GM18868 (cell line): Measurements from ENCODE around the gene FGF16.
"Not testable (repeated sequence)": the region's sequence is repeated elsewhere in the genome, so short reads cannot be mapped to it uniquely, and the experiment has no call there.

Source experiments
- ATAC-seq: cut with Tn5 transposase; IDR thresholded peaks from one replicate; pipeline ENCODE4 v1.9.1; 2021; ENCODE audit warnings: mild to moderate bottlenecking, moderate library complexity; ENCODE audit not compliant: unreplicated experiment

FGF16 gene

GRCh38 chrX:77446908-77447652 lies at the start of gene FGF16:
Gene FGF16 (plus strand): TSS chrX:77447389. CDS start chrX:77447675, 286 bp downstream.
- ATAC-seq = no peak

- ATAC-seq = no peak
Observed at GRCh38 chrX:77398330-77398954, 48.7 kb upstream of the FGF16 start.

GRCh38 chrX:77404419-77404818 lies 42.8 kb upstream of the FGF16 start:
- no peak for ATAC-seq

- ATAC-seq = not testable (repeated sequence)
Observed at GRCh38 chrX:77407821-77408220, 39.4 kb upstream of the FGF16 start.

GRCh38 chrX:77412631-77413030 lies 34.6 kb upstream of the FGF16 start:
- no peak for ATAC-seq

- ATAC-seq = no peak
Observed at GRCh38 chrX:77415161-77415560, 32.0 kb upstream of the FGF16 start.

- no peak for ATAC-seq
Observed at GRCh38 chrX:77415882-77416281, 31.3 kb upstream of the FGF16 start.

GRCh38 chrX:77422891-77423648 lies 24.1 kb upstream of the FGF16 start:
- ATAC-seq = no peak

- ATAC-seq = no peak
Observed at GRCh38 chrX:77426811-77427210, 20.4 kb upstream of the FGF16 start.

GRCh38 chrX:77427611-77428010 lies 19.6 kb upstream of the FGF16 start:
- no peak for ATAC-seq

GRCh38 chrX:77428551-77428950 lies 18.6 kb upstream of the FGF16 start:
- no peak for ATAC-seq

GRCh38 chrX:77431227-77431626 lies 16.0 kb upstream of the FGF16 start:
- ATAC-seq = no peak

- no peak for ATAC-seq
Observed at GRCh38 chrX:77433001-77433400, 14.2 kb upstream of the FGF16 start.

GRCh38 chrX:77434962-77435361 lies 12.2 kb upstream of the FGF16 start:
- ATAC-seq = no peak

GRCh38 chrX:77436271-77436670 lies 10.9 kb upstream of the FGF16 start:
- ATAC-seq = no peak

GRCh38 chrX:77436682-77437081 lies 10.5 kb upstream of the FGF16 start:
- no peak for ATAC-seq

GRCh38 chrX:77440330-77440729 lies 6.9 kb upstream of the FGF16 start:
- ATAC-seq = no peak

GRCh38 chrX:77441033-77441432 lies 6.2 kb upstream of the FGF16 start:
- ATAC-seq = no peak

GRCh38 chrX:77441479-77441878 lies 5.7 kb upstream of the FGF16 start:
- ATAC-seq = no peak

- no peak for ATAC-seq
Observed at GRCh38 chrX:77442728-77443127, 4.5 kb upstream of the FGF16 start.

GRCh38 chrX:77444075-77444474 lies 3.1 kb upstream of the FGF16 start:
- ATAC-seq = no peak

GRCh38 chrX:77444545-77444944 lies 2.6 kb upstream of the FGF16 start:
- ATAC-seq = no peak
